NCI-H1694 (cell line): ENCODE measurements around the gene P3R3URF.
A peak's percentile ranks its signal among the peaks of the same experiment; 100 is the strongest.

Experiments used
- DNase-seq: peaks from one replicate; lab custom pipeline; 2025; lab: John Stamatoyannopoulos, UW

Gene P3R3URF

DNA sequence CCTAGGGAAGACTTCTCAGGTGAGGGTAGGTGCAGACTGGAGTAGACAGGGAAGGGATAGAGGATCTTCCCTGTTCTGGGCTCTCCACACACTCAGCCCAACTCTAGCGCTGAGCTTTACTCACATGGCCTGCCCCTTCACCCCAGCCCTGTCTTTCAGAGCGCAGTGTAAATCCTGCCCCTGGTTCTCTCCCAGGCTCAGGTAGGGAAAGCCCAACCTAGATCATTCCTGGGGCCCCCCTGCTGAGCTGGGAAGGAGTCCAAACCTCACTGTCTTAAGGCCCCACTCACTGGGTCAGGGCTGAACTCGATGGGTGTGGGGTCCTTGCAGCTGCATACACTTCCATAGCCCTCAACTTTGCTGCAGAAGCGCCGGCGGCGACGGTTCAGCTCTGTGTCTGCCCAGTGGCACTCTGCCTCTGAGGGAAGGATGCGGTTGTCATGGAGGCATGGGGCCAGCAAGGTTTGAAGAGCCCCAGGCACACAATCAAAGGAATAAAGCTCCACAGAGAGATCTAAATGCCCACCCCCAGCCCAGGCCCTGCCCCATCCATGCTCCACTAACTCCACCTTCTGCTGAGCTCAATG, 17.8 kb upstream of the P3R3URF start:
- DNase-seq, result no peak

DNA sequence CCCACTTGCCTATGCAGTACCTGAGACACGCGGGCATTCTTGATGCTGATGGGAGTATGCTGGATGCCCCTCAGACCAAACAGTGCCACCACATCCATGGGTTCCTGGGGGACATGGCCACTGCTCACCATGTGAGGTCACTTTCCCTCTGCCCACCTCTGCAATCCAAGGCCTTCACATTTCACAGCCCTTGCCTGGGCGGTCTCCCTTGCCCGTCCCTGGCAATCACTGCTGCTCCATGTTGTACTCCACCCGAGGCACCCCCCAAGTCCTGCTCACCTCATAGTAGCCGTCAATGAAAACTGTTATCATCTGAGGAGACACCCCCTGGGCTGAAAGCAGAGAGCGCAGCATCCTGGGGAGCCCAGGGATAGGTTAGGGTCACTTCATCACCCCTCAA, 17.0 kb upstream of the P3R3URF start:
- no peak for DNase-seq

DNA sequence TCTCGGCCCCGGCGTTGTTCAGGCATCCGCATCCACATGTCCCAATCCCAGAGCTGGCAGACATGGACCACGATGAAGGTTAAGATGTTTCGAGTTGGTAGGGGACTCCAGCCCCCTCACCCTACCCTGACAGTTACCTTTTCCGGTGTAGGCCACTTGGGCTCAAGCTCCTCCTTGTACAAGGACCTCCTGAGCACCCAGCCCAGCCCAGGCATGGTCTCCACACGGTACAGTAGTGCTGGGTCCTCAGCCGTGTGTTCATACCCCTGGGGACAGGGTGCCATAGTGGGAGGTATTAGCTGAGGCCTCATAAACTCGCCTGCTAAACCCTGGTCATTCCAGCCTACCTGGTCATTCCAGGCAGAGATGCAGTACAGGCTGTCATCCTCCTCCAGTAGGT, 15.9 kb upstream of the P3R3URF start:
- DNase-seq, result no peak

DNA sequence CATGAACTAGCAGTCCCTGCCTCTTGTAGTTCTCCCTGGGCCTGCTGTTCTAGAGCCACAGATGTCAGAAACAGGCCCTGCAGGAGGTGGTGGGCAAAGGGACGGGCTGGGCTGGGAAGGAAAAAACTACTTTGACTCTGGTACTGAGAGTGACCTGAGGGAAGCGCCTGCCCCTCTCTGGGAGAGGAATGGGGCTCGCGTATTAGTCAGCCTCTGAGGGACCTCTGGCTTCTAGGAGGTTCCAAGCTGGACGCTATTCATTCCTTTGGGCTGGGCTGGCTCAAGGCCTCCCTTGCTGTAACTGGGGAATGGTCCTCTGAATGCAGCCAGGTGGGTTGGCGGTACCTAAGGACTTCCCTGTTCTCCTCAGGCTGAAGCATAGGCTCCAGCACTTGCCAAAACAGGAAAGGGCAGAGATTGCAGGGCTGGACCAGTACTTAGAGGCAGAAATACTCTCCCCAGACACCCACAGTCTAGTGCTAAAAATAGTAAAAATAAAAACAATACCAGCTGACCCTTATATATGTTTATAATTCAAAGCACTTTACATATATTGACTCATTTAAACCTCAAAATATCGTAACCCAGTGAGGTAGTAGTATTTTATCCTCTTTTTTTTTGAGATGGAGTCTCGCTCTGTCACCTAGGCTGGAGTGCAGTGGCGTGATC, 14.9 kb upstream of the P3R3URF start:
- DNase-seq, result no peak

DNA sequence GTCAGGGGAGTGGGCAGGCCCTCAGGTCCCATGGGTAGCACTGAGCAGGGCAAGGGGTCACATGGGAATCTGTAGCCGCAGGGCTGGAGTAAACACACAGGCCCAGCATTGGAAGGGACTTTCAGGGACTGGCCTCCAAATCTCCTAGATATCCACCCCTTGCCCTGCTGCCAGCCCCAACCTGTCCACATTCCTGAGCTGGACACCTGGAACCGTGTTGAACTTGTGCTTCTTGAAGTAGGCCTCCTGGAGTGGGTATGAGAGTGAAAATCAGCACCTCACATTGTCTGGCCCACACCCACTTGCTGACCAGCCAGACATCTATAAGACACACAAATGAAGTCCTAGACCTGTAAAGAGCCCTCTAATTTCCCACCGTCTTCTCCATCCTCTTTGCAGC, 14.3 kb upstream of the P3R3URF start:
- DNase-seq, result no peak

DNA sequence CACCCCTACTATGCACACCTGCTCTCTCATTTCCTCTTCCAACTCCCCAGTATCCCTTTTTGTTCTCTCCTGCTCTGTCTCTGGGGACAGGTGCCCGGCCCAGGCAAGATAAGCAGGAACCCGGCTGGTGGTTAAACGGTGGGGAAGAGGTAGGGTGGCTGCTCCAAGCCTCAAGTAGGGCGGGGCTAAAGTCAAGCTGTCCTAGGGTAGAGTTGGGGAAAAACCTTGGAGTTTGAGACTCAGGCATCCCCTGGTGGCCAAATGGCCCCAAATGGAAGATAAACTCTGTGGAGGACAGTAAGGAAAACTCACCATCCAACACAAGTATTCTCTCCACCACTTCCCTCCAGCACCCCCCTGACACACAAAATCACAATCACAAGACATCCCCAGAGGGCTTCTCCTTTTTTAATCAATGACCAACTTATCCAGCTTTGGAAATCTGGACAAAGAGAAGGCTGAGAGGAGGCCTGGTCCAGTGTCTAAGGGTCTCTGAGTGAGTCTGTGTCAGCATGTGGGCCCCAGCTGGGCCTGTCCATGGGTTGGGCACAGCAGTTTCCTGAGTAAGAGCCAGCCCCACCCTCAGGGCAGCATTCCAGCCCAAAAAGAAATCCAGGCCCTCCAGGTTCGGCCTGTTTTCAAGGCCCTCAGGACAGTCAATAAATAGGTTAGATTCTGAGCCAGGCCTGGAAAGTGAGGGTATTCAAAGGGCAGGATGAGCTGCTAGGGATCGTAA, 12.2 kb upstream of the P3R3URF start:
- no peak for DNase-seq

DNA sequence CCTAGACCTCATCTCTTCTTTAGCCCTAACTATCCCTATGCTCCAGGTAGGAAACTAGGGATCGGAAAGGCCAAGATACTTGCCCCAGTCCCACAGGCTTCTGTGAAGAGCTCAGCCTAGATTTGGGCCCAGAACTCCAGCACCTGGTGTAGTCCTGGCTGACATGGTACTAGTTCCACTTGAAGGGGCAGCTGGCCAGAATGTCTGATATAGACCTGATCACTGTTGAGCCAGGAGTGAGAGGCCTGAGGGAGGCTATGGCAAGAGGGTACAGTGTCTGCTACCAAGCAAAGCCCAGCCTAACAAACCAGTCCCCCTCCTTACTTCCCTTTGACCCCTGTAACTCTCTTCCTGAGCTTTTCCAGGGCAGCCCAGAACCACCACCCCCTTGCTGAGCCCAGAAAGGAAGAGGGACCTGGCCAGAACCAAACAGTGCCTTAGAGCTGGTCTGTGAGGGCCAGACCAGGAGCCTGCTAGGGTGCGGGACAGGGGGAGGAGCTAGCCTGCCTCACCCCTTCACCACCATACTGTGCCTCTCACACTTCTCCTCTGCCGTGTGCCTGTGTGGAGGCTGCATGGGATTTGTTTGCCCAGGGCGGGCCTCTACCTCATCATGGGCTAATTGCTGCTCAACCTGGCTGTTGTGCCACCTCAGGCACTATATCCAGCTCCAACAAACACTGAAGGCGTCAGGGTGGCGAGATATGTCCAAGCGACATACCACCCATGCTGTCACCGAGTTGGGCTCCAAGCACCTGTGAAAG, 11.0 kb upstream of the P3R3URF start:
- DNase-seq, result no peak

DNA sequence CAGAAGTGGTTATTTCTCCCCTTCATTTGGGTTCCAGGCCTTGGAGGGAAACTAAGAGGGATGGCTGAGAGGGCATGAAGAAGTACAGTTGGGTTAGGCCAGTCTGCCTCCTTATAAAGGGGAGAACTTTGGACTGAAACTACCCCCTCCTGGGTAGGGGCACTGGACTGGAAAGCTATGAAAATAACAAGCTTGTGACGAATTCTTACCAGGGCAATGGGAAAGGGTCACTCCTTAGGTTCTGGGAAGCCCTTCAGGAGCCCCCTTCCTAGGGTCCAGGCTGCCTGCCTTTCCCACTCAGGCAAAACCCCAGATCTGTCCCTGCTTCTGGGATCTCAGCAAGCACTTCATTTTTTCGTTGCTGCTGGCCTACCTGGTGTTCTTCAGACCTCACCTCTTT, 9.8 kb upstream of the P3R3URF start:
- DNase-seq, result no peak

DNA sequence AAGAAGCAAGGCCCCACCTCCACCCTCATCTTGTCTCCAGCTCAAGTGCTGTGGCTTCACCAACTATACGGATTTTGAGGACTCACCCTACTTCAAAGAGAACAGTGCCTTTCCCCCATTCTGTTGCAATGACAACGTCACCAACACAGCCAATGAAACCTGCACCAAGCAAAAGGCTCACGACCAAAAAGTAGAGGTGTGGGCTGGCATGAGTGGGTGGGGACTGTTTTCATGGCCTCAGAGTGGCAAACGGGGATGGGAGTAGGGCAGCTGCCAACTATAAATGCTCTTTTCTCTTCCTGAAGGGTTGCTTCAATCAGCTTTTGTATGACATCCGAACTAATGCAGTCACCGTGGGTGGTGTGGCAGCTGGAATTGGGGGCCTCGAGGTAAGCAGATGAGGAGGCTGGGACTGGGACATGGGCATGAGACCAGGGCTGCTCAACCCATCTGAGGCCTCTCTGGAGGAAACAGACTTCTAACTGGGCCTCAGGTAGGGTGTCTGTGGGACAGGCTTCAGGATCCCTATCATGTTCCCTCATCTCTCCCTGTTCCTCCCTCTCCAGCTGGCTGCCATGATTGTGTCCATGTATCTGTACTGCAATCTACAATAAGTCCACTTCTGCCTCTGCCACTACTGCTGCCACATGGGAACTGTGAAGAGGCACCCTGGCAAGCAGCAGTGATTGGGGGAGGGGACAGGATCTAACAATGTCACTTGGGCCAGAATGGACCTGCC, 8.8 kb upstream of the P3R3URF start:
- no peak for DNase-seq

DNA sequence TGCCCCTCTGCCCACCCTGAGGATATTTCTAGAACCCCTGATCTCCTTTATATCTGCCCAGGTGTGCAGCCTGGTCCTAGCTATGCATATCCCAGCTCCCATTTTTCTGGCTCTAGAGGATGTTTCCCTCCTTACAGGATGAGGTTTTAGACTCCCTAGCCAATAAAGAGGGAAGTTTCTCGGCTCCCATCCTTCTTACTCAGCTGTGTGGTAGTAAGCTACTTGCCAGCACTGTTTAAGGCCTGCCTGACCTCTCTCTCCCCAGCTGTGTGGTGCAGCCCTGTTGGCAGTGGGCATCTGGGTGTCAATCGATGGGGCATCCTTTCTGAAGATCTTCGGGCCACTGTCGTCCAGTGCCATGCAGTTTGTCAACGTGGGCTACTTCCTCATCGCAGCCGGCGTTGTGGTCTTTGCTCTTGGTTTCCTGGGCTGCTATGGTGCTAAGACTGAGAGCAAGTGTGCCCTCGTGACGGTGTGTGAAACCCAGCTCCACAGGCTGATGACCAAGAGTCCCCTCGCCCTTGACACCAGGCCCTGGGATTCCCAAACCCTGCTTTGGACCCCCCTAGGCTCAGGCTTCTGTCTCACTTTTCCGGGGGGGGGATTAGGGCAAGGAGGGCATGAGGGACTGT, 7.8 kb upstream of the P3R3URF start:
- DNase-seq, result no peak

DNA sequence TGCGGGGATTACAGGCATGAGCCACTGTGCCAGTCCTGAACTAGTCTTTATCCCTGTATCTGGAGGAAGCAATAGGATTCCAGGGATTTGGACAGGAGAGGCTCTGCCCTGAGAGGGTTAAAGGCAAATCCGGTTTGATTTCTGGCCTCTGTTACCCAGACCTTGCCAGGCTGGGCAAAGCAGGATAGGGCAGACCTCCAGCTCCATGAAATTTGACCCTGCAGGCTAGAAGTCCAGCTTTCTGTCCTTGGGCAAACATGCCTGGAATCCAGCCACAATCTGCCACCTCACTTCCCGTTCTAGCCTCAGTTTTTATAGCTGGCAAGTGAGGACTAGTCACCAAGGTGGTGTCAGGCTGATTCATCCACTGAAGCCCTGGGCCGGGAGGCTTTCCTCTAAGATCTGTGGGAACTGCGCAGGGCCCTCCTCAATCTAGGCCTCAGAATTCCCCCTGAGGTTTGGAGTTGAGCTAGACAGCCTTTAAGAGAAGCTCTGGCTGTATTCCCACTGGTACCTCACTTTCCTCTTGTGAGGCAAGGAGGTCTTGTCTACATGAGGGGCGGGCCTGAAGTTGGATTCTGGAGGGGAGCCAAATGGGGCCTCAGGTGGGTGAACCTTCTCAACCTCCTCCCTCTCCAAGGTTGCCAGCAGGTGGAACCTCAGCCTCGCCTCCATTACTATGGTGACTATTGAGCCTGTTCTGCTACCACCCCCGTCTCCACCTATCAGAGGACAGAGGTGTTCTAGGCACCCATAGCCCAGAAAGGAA, 7.0 kb upstream of the P3R3URF start:
- no peak for DNase-seq

DNA sequence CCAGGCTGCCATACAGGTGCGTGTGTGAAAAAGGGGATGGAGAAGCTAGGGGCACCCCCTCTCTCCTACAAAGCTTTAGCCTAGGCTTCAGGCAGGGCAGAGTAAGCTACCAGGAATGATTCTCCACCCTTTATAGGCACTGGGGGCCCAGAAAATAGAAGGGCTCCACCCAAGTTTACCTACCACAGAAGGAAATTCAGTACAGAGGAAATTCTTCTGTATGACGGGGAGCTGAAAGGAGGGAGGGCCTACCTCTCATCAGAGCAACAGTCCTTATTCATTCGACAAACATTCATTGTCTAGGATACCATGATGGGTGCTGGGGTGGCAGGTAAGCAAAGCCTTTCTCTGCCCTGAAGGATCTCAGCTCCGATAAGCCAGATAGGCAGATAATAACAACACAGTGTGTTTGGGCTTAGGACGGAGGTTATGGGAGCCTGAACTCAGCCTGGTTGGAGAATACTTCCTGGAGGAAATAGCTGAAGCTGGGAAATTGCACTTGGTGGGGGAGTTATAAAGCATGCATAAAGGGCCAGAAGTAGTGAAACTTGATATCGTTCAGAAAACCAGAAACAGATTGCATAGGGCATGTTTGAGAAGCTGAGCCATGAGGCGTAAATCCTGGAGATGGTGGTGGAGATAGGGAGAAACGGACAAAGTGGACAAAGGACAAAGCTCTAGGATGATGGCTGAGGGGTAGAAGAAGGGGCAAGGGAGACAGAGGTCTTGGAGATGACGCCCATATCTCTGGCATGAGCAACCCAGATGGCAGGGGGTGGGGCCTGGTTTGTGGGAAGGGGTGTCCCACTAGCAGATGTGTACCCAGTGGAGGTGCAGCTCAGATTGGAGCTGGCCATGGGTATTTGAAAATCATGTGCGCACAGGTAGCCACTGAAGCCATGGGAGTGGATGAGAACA, 5.3 kb upstream of the P3R3URF start:
- no peak for DNase-seq

DNA sequence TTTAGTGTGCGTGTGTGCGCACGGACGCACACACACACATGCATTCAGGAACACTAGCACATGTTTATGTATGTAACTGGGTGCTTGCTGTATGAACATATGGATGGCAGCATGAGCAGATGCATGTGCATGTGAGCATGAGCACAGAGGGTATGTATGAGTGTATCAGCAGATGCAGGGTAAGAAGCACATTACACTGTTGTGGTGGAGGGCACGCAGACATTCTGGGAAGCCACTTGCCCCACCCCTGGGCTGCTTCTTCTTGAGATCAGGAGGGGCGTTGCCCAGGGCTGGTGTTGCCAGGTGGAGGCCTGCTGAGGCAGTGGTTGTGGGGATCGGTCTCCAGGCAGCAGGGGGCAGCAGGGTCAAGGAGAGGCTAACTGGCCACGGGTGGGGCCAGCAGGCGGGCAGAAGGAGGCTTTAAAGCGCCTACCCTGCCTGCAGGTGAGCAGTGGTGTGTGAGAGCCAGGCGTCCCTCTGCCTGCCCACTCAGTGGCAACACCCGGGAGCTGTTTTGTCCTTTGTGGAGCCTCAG, 3.9 kb upstream of the P3R3URF start:
- peak; percentile 79 for DNase-seq

DNA sequence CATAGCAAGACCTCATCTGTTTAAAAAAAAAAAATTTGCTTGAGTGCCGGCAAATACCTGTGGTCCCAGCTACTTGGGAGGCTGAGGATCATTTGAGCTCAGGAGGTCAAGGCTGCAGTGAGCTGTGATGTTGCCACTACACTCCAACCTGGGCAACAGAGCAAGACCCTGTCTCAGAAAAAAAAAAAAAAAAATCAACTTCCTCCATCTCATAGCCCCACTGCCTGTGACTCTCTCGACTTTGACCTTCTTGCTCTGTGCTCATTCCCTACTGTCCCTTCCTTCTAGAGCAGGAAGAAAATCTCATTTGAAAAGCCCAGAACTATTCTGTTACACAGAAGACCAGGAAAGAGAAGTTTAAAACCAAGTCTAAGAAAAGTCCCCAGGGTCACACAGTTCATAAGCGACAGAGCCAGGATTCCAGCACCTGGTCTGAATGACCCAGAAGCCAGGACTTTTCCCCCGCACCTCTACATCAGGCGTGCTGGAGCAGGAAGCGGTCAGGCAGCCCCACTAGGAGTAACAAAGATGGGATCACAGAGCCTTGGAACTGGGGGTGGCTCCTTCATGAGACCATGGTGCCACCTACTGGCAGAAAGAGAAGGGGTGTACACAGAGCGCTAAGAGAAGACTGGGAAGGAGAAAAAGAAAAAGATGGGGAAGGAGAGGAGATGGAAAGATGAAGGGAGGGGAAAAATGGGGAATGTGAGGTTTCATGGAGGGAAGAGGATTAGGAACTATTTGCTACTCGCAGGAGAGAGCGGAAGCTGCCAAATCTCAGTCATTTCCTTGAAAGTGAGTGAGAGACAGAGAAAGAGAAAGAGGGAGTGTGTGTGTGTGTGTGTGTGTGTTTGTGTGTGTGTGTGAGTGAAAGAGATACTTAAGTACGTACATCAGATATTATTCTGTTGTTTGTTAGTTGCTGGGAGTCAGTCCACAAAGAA, 3.1 kb upstream of the P3R3URF start:
- DNase-seq, result peak; percentile 89

DNA sequence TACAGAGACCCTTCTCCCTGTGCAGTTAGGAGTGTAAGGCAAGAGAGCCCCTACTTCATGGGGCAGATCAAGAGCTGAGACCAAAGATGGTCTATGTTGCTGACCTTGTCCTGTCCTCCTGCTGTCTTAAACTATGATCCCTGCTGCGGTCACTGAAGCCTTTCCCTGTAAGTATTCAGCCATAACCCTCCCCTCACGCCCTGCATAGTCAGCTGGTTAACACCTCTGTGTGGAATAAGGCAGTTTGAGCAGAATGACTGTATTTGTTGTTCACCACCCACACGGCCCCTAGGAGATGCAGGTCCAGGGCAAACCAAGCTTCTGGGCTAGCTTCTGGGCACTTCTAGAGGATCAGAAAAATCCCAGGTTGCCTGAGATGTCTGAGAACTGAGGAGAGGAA, 1.0 kb downstream of the P3R3URF start:
- no peak for DNase-seq

DNA sequence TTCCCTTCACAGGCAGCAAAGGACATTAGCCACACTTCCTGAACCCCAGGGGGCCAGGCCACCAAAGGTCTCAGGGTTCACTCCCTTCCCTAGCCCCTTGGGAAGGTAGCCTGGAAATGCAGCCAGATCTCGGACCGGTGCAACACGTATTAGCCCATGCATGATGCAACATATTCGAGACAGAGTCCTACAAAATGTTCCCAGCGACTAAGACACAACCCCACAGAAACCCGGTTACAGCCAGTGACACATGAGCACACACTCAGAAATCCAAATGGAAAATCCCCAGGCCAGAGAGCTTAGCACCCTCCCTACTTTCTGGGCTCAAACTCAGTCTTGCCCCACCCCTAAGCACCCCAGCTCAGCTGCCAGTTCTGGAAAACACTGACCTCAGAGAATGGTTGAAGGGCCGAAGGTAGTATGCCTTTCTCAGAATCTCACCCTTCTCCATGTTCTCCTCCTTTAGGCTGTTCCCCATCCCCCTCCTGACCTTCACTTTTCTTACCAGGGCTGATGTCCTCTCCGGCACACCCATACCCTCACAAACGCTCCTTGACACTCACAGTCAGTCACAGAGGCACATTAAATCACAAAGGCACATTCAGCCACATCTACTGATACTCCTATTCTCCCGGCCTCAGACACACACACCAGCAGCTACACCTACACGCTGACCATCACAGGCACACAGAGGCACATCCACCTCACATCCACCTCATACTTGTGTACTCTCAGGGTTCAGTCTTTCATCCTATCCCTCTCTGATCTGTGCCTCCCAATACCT, 1.6 kb downstream of the P3R3URF start, which contains the start of gene TSPAN1:
Gene TSPAN1, plus strand, starts transcription at position 640 of the 784 bp plus-strand sequence. CDS start 6,021 bp downstream, outside the sequence.
- DNase-seq, result no peak

DNA sequence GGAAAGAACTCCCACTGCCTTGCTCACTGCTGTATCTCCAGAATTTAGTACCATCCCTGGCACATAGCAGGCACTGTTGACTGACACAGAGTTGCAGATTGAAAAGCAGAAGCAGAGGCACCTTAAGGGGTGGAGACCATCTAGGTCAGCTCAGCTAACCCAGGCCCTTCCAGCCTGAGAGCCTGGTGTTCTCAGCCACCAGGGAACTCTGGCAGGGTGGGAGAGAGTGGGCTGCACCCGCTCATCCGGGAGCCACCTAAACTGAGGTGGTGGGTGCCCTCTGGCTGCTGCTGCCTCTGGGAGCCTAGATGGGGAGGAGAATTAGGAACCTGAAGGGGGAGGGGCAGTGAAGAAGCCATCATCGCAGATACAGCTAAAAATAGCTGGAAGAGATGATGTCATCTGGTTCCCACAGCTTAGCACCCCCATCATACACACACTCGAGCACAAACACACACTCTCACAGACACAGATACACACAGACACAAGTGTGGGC, 2.9 kb downstream of the P3R3URF start:
- peak; percentile 60 for DNase-seq
